Panc1 (cell line): ENCODE data around the gene YTHDF1. TPM values are rescaled to one million over a fixed set of nuclear protein-coding genes. Genes with fewer than 3 reads are reported as not detected.
A peak's percentile ranks its signal among the peaks of the same experiment; 100 is the strongest.

Experiments
- ATAC-seq: fragments of 200-7000 bp; cut with Tn5 transposase; 2 replicates; pipeline ENCODE4 v1.9.1; 2020; ENCODE audit warnings: mild to moderate bottlenecking, moderate library complexity
- BruUV-seq: library from RNA; stranded (reverse); fragments of 400-500 nt; replicated peaks from 2 replicates; lab custom pipeline; 2021; lab: Mats Ljungman, UMichigan
- CTCF ChIA-PET: fragments of 300-600 bp; sonication (Branson Sonifier 250); formaldehyde crosslinking; loops from one replicate; lab custom pipeline; 2022; ENCODE audit warnings: antibody characterized with exemption; lab: Charles Lee
- POLR2A ChIA-PET: fragments of 300-600 bp; sonication (Branson Sonifier 250); formaldehyde crosslinking; loops from one replicate; lab custom pipeline; 2022; ENCODE audit warnings: antibody characterized with exemption; lab: Charles Lee
- DNase-seq: peaks from one replicate; pipeline ENCODE4 v3.0.0-alpha.2; 2010; ENCODE audit warnings: low read depth, low spot score
- H3K27ac ChIP-seq: 2 replicates; pipeline ENCODE4 v1.5.1; 2011; ENCODE audit warnings: mild to moderate bottlenecking, low read length, inconsistent platforms
- H3K27me3 ChIP-seq: fragments of 200-500 bp; sonication (Bioruptor generic); 2 replicates; pipeline ENCODE4 v1.6.0; 2014; ENCODE audit warnings: low read length, inconsistent platforms; ENCODE audit not compliant: control insufficient read depth, insufficient read depth
- H3K36me3 ChIP-seq: fragments of 200-500 bp; sonication (Bioruptor generic); 2 replicates; pipeline ENCODE4 v1.5.1; 2014; ENCODE audit warnings: inconsistent platforms, mild to moderate bottlenecking, low read length, moderate library complexity; ENCODE audit not compliant: control insufficient read depth, insufficient read depth
- H3K4me1 ChIP-seq: 2 replicates; pipeline ENCODE4 v1.5.1; 2011; ENCODE audit warnings: inconsistent platforms, mild to moderate bottlenecking, low read length, moderate library complexity; ENCODE audit not compliant: control insufficient read depth, insufficient read depth
- H3K4me3 ChIP-seq, 2 experiments: 2 replicates each; pipeline ENCODE4 v1.5.1; 2011 to 2012; ENCODE audit warnings: low read depth in 2 of 2, low read length in 2 of 2, mild to moderate bottlenecking in 2 of 2, inconsistent platforms in 1 of 2, moderate library complexity in 1 of 2
- H3K9me3 ChIP-seq: fragments of 200-500 bp; sonication (Bioruptor generic); 2 replicates; pipeline ENCODE4 v1.5.1; 2014; ENCODE audit warnings: low read depth, mild to moderate bottlenecking, inconsistent platforms, low read length, moderate library complexity; ENCODE audit not compliant: control insufficient read depth, insufficient read depth
- CTCF ChIP-seq: fragments of 450-650 bp; IDR thresholded peaks from 2 replicates; pipeline ENCODE4 v1.5.1; 2017; ENCODE audit warnings: mild to moderate bottlenecking
- POLR2AphosphoS5 ChIP-seq: IDR thresholded peaks from 2 replicates; pipeline ENCODE4 v1.6.1; 2012; ENCODE audit warnings: mild to moderate bottlenecking, low read depth, low read length, moderate library complexity
- REST ChIP-seq, 2 experiments: IDR thresholded peaks; 2 replicates each; pipeline ENCODE4 v1.6.1; 2011 to 2012; ENCODE audit warnings: low read depth in 2 of 2, control low read depth in 1 of 2, low read length in 1 of 2, mild to moderate bottlenecking in 1 of 2, moderate library complexity in 1 of 2; ENCODE audit not compliant: insufficient read depth in 1 of 2
- SIN3A ChIP-seq: IDR thresholded peaks from 2 replicates; pipeline ENCODE4 v1.6.1; 2012; ENCODE audit warnings: low read depth, mild to moderate bottlenecking, low read length, moderate library complexity, borderline replicate concordance; ENCODE audit not compliant: insufficient read depth
- TCF7L2 ChIP-seq: IDR thresholded peaks from 2 replicates; pipeline ENCODE4 v1.6.1; 2011; ENCODE audit warnings: mild to moderate bottlenecking, low read depth, low read length, inconsistent platforms
- in situ Hi-C: cut with HindIII; loops from 2 replicates; pipeline ENCODE4 v1.10.0; 2016; ENCODE audit warnings: low sequenced_read_pairs, low pct_unique_long_range_greater_than_20kb
- intact Hi-C: fragments of 100-400 bp; cut with micrococcal nuclease; formaldehyde crosslinking; loops from one replicate; pipeline ENCODE4 v1.10.0; 2022; ENCODE audit not compliant: unreplicated experiment
- total RNA-seq: library from RNA; stranded (reverse); gene quantifications from one replicate; pipeline ENCODE4 v1.2.1, GENCODE V29; 2021; ENCODE audit not compliant: unreplicated experiment

The YTHDF1 gene
- total RNA-seq, 1 experiment from 2014 or later: 43.0 TPM

GRCh38 chr20:63166193-63167020, 49.5 kb downstream of the YTHDF1 start:
- ATAC-seq: peak; percentile 13; the same call in 1 of the 2 replicates
- Histone ChIP-seq H3K27ac (no peak overlapping the region), H3K4me1 (no peaks in the 10 kb centered on the region), H3K9me3 (no peaks in the 10 kb centered on the region), H3K36me3 (no peaks in the 10 kb centered on the region), H3K27me3 (no peaks in the 10 kb centered on the region), H3K4me3 (no peak overlapping the region)
- TF ChIP-seq POLR2AphosphoS5 (no peak), TCF7L2 (no peak), SIN3A (no peak), CTCF (no peak)
- in situ Hi-C loops: no loop called here
- ChIA-PET POLR2A (no interaction called here), CTCF (no interaction called here)
- BruUV-seq: no TSS peak
- DNase-seq: no peak
- intact Hi-C loops: no loop called here

- ChIA-PET POLR2A (no interaction called here), CTCF (no interaction called here)
- intact Hi-C loops: no loop called here
- no TSS peak for BruUV-seq
- in situ Hi-C loops: no loop called here
- no peak overlapping the region for H3K4me3 ChIP-seq
- no peaks in the 10 kb centered on the region for H3K4me1 ChIP-seq
- H3K36me3 ChIP-seq: no peaks in the 10 kb centered on the region
- H3K9me3 ChIP-seq: no peaks in the 10 kb centered on the region
- TF ChIP-seq SIN3A (no peak), POLR2AphosphoS5 (no peak), TCF7L2 (no peak), CTCF (no peak), REST (IDR thresholded peaks at IDR 0.05; ENCODE audit: insufficient read depth in 1 of 2, low read depth in 2 of 2, low read length in 1 of 2) (no peak)
- H3K27me3 ChIP-seq: no peaks in the 10 kb centered on the region
- ATAC-seq: no peak
- no peak overlapping the region for H3K27ac ChIP-seq
- no peak for DNase-seq
Observed at GRCh38 chr20:63165356-63166192, 50.4 kb downstream of the YTHDF1 start.
